Smooth muscle cell (in vitro differentiated cells): ENCODE measurements around the gene TEKT5. TPM values are rescaled to one million over a fixed set of nuclear protein-coding genes. Genes with fewer than 3 reads are reported as not detected.

Source experiments
- DNase-seq: peaks from one replicate; lab custom pipeline; 2025; ENCODE audit not compliant: unreplicated experiment; lab: John Stamatoyannopoulos, UW
- H2AFZ ChIP-seq: fragments of 200-600 bp; sonication (generic); 2 replicates; pipeline ENCODE4 v1.6.0; 2016; ENCODE audit warnings: antibody characterized with exemption, low read depth, mild to moderate bottlenecking
- H3F3A ChIP-seq: fragments of 200-600 bp; sonication (generic); 2 replicates; pipeline ENCODE4 v1.6.0; 2017; ENCODE audit warnings: antibody characterized with exemption, low read depth
- H3K27ac ChIP-seq: fragments of 200-600 bp; sonication (generic); 2 replicates; pipeline ENCODE4 v1.5.1; 2016; ENCODE audit warnings: low read depth, mild to moderate bottlenecking
- H3K27me3 ChIP-seq: fragments of 200-600 bp; sonication (generic); 2 replicates; pipeline ENCODE4 v1.6.1; 2016; ENCODE audit warnings: low read depth, mild to moderate bottlenecking
- H3K36me3 ChIP-seq: fragments of 200-600 bp; sonication (generic); 2 replicates; pipeline ENCODE4 v1.5.1; 2016; ENCODE audit warnings: low read depth
- H3K4me1 ChIP-seq: fragments of 200-600 bp; sonication (generic); 2 replicates; pipeline ENCODE4 v1.5.1; 2016; ENCODE audit warnings: low read depth
- H3K4me2 ChIP-seq: fragments of 200-600 bp; sonication (generic); 2 replicates; pipeline ENCODE4 v1.6.0; 2016; ENCODE audit warnings: mild to moderate bottlenecking
- H3K4me3 ChIP-seq: fragments of 200-600 bp; sonication (generic); 2 replicates; pipeline ENCODE4 v1.5.1; 2016; ENCODE audit warnings: mild to moderate bottlenecking
- H3K79me2 ChIP-seq: fragments of 200-600 bp; sonication (generic); 2 replicates; pipeline ENCODE4 v1.6.0; 2016; ENCODE audit warnings: low read depth, mild to moderate bottlenecking
- H3K9ac ChIP-seq: fragments of 200-600 bp; sonication (generic); 2 replicates; pipeline ENCODE4 v1.6.0; 2016; ENCODE audit warnings: low read depth
- H3K9me3 ChIP-seq: fragments of 200-600 bp; sonication (generic); replicated peaks from 2 replicates; pipeline ENCODE4 v1.5.1; 2016; ENCODE audit warnings: low read depth
- H4K20me1 ChIP-seq: fragments of 200-600 bp; sonication (generic); 2 replicates; pipeline ENCODE4 v1.6.0; 2016; ENCODE audit warnings: low read depth
- CTCF ChIP-seq: fragments of 200-600 bp; sonication (generic); IDR thresholded peaks from 2 replicates; pipeline ENCODE4 v1.5.1; 2017; ENCODE audit warnings: borderline replicate concordance, mild to moderate bottlenecking, antibody characterized with exemption; ENCODE audit not compliant: insufficient read depth, poor library complexity, severe bottlenecking
- WGBS: methylation state at CpG from one replicate; pipeline ENCODE4 v1.1.7; 2016; ENCODE audit warnings: low lambda C conversion rate; 5-methylcytosine and 5-hydroxymethylcytosine counted together
- polyA plus RNA-seq: library from polyadenylated mRNA; unstranded; fragments of >200 nt; fragmentation: Nextera tagmentation; extraction: Ambion mirVana; gene quantifications from 2 replicates; pipeline ENCODE4 v1.2.1, GENCODE V29; 2016
- total RNA-seq: library from RNA; depleted of rRNA; stranded (reverse); fragments of >200 nt; gene quantifications from 2 replicates; pipeline ENCODE4 v1.2.3, GENCODE V29; 2014

Gene TEKT5
- total and polyA plus RNA-seq, 2 experiments from 2014 or later, result not detected

- Histone ChIP-seq H4K20me1 (no peaks in the 10 kb centered on the region), H3K27ac (no peak overlapping the region), H3K79me2 (no peaks in the 10 kb centered on the region), H3K4me1 (no peaks in the 10 kb centered on the region), H3K4me3 (no peak overlapping the region), H2AFZ (no peak overlapping the region), H3K4me2 (no peak overlapping the region), H3K36me3 (no peaks in the 10 kb centered on the region), H3K27me3 (no peaks in the 10 kb centered on the region), H3F3A (no peaks in the 10 kb centered on the region), H3K9ac (no peak overlapping the region), H3K9me3 (no peaks in the 10 kb centered on the region)
- DNase-seq, result no peak
- WGBS, result 89% methylated on average over 4 of the region's 4 CpGs
- no peak for TF ChIP-seq CTCF
Measured at GRCh38 chr16:10669791-10670190, 24.9 kb downstream of the TEKT5 start.

- H3F3A ChIP-seq, result no peaks in the 10 kb centered on the region
- no peak overlapping the region for H3K4me3 ChIP-seq
- no peaks in the 10 kb centered on the region for H4K20me1 ChIP-seq
- H3K27ac ChIP-seq, result no peak overlapping the region
- H3K36me3 ChIP-seq, result no peaks in the 10 kb centered on the region
- no peak overlapping the region for H3K4me2 ChIP-seq
- no peaks in the 10 kb centered on the region for H3K4me1 ChIP-seq
- H3K27me3 ChIP-seq, result peaks cover 3% of the 10 kb centered on the region
- no peak for DNase-seq
- H2AFZ ChIP-seq, result no peak overlapping the region
- TF ChIP-seq CTCF, result peak; percentile 16
- no peaks in the 10 kb centered on the region for H3K79me2 ChIP-seq
- 62% methylated on average over 8 of the region's 8 CpGs for WGBS
- no peak overlapping the region for H3K9ac ChIP-seq
- H3K9me3 ChIP-seq, result no peaks in the 10 kb centered on the region
Measured at GRCh38 chr16:10668322-10669045, 26.2 kb downstream of the TEKT5 start.

- Histone ChIP-seq H3K27me3 (peaks cover 8% of the 10 kb centered on the region), H3K4me3 (no peak overlapping the region), H3K36me3 (no peaks in the 10 kb centered on the region), H3K4me1 (no peaks in the 10 kb centered on the region), H3K79me2 (no peaks in the 10 kb centered on the region), H3K4me2 (no peak overlapping the region), H3K27ac (no peak overlapping the region), H3K9ac (no peak overlapping the region), H4K20me1 (no peaks in the 10 kb centered on the region), H2AFZ (no peak overlapping the region), H3F3A (no peaks in the 10 kb centered on the region), H3K9me3 (no peaks in the 10 kb centered on the region)
- DNase-seq, result no peak
- 95% methylated on average over 8 of the region's 8 CpGs for WGBS
- TF ChIP-seq CTCF, result no peak
Measured at GRCh38 chr16:10667239-10667638, 27.5 kb downstream of the TEKT5 start.

- Histone ChIP-seq H3K27ac (no peak overlapping the region), H4K20me1 (no peaks in the 10 kb centered on the region), H3K79me2 (no peaks in the 10 kb centered on the region), H3K4me2 (no peak overlapping the region), H3K9ac (no peak overlapping the region), H3K27me3 (peaks cover 8% of the 10 kb centered on the region), H3K36me3 (no peaks in the 10 kb centered on the region), H3F3A (no peaks in the 10 kb centered on the region), H3K9me3 (no peaks in the 10 kb centered on the region), H3K4me3 (no peak overlapping the region), H3K4me1 (no peaks in the 10 kb centered on the region), H2AFZ (no peak overlapping the region)
- TF ChIP-seq CTCF, result no peak
- WGBS, result 92% methylated on average over 4 of the region's 4 CpGs
- no peak for DNase-seq
Measured at GRCh38 chr16:10666291-10666690, 28.4 kb downstream of the TEKT5 start.
